CD4-positive, alpha-beta T cell treated with Interleukin-4 for 4 hours (primary cell): Measurements from ENCODE around the gene LTA.

Experiments
- DNase-seq: peaks from one replicate; pipeline ENCODE4 v3.0.0-alpha.2; 2020

Gene LTA

GRCh38 chr6:31574106-31575061 is 2.3 kb downstream of the LTA start:
- DNase-seq: no peak

GRCh38 chr6:31575335-31575901 is 3.3 kb downstream of the LTA start, which contains the start of gene TNF:
Gene TNF, plus strand, starts transcription at chr6:31575565. Its CDS starts 177 bp downstream, at chr6:31575742.
- DNase-seq: peak; percentile 89

- DNase-seq: no peak
Observed at GRCh38 chr6:31575952-31576685, 4.0 kb downstream of the LTA start.

GRCh38 chr6:31576897-31577578 is 4.9 kb downstream of the LTA start:
- DNase-seq: peak; percentile 53

GRCh38 chr6:31577579-31577966 is 5.5 kb downstream of the LTA start:
- DNase-seq: no peak

GRCh38 chr6:31578184-31579118 is 6.4 kb downstream of the LTA start:
- no peak for DNase-seq

GRCh38 chr6:31579119-31579505 is 7.0 kb downstream of the LTA start:
- DNase-seq: no peak

- no peak for DNase-seq
Observed at GRCh38 chr6:31579546-31580437, 7.7 kb downstream of the LTA start.

- no peak for DNase-seq
Observed at GRCh38 chr6:31580438-31580740, 8.3 kb downstream of the LTA start.

- peak; percentile 85 for DNase-seq
Observed at GRCh38 chr6:31580807-31581433, 8.8 kb downstream of the LTA start.

- no peak for DNase-seq
Observed at GRCh38 chr6:31581434-31582229, 9.5 kb downstream of the LTA start.

- DNase-seq: peak; percentile 86
Observed at GRCh38 chr6:31582230-31582643, 10.1 kb downstream of the LTA start, which contains the start of gene LTB. Gene LTB, minus strand, starts transcription at chr6:31582424. Its CDS starts 7 bp downstream, at chr6:31582417.

GRCh38 chr6:31585491-31585890 is 13.4 kb downstream of the LTA start:
- peak; percentile 70 for DNase-seq

- DNase-seq: no peak
Observed at GRCh38 chr6:31586008-31586407, 13.9 kb downstream of the LTA start, which contains the start of gene LST1. Gene LST1, plus strand, starts transcription at chr6:31586277. Its CDS starts 1,023 bp downstream, at chr6:31587300.

GRCh38 chr6:31586599-31587281 is 14.7 kb downstream of the LTA start:
- no peak for DNase-seq

- no peak for DNase-seq
Observed at GRCh38 chr6:31587791-31588777, 16.0 kb downstream of the LTA start.
